Testis (tissue), 2 donors: ENCODE measurements around the gene PLCB3.

Experiments
- POLR2A ChIP-seq: fragments of 450-650 bp; IDR thresholded peaks from one replicate; pipeline ENCODE4 v1.6.1; 2017; ENCODE audit warnings: antibody characterized with exemption, mild to moderate bottlenecking, moderate library complexity
- TF ChIP-seq, protein P1 (sequence below), 3 experiments: fragments of 450-650 bp in 2 of 3; fragments of 200-600 bp in 1 of 3; sonication (generic) in 1 of 3; IDR thresholded peaks; one replicate each; pipeline ENCODE4 v1.5.1; 2016 to 2019; ENCODE audit warnings: antibody characterized with exemption in 3 of 3, mild to moderate bottlenecking in 2 of 3, moderate library complexity in 1 of 3

- TF ChIP-seq, protein P1, sequence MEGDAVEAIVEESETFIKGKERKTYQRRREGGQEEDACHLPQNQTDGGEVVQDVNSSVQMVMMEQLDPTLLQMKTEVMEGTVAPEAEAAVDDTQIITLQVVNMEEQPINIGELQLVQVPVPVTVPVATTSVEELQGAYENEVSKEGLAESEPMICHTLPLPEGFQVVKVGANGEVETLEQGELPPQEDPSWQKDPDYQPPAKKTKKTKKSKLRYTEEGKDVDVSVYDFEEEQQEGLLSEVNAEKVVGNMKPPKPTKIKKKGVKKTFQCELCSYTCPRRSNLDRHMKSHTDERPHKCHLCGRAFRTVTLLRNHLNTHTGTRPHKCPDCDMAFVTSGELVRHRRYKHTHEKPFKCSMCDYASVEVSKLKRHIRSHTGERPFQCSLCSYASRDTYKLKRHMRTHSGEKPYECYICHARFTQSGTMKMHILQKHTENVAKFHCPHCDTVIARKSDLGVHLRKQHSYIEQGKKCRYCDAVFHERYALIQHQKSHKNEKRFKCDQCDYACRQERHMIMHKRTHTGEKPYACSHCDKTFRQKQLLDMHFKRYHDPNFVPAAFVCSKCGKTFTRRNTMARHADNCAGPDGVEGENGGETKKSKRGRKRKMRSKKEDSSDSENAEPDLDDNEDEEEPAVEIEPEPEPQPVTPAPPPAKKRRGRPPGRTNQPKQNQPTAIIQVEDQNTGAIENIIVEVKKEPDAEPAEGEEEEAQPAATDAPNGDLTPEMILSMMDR (IDR thresholded peaks at IDR 0.05): no peak
- no peak for TF ChIP-seq POLR2A
Measured at GRCh38 chr11:64259533-64260067, 8.3 kb downstream of the PLCB3 start.
